GM12874 (cell line): ENCODE results near the gene MGAT4B.

Experiments used
- CTCF ChIP-seq: IDR thresholded peaks from 2 replicates; pipeline ENCODE4 v1.5.1; 2011; ENCODE audit warnings: low read depth, mild to moderate bottlenecking, control low read depth, low read length, moderate library complexity; ENCODE audit not compliant: insufficient read depth

Gene MGAT4B

DNA sequence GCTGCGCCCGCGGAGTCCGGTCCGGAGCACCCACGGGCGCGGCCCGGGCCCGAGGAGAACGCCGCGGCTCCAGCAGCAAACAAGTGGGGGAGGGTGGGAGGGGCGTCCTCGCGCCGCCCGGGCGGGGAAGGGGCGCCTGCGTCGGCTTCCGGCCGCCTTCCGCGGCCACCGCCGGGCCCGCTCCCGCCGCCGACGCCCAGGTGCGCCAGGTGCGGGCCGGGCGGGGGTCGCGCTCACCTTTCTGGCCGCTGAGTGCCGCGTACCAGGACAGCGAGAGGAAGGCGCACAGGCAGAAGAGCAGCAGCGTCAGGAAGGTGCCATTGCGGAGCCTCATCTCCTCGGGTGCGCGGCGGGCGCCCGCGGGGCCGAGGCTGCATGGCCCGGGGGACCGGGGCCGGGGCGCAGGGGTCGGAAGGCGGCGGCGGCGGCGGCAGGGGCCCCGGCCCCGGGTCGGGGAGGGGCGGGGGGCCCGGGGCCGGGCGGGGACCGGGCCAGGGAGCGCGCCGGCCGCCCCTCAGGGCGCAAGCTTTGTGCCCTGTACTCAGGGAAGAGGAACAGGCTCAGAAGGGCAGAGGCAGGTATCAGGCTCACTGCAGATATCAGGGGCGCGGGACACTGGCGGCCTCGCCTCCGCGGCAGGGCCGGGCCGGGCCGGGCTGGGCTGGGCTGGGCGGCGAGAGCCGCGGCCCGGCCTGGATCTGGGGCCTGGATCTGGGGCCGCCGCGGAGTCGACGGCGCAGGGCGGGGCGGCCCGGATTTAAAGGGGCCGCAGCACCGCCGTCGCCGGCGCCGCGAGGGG, at the start of gene MGAT4B:
TSS of gene MGAT4B (minus strand) at position 617 of the 799 bp plus-strand sequence. CDS start at position 334, 283 bp downstream.
- no peak for TF ChIP-seq CTCF

DNA sequence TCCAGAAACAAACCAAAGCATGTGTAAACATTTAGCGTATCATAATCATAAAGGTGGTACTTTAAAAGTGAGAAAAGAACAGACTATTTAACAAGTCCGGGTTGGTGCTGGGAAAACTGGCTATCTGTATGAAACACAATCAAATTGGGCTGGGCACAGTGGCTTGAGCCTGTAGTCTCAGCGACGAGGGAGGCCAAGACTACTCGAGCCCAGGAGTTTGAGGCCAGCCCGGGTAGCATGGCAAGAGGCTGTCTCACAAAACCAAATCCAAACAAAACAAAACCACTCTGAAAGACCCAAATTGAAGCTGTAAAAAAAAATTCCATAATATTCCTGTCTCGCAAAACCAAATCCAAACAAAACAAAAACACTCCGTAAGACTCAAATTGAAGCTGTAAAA, 47.7 kb upstream of the MGAT4B start:
- no peak for TF ChIP-seq CTCF

DNA sequence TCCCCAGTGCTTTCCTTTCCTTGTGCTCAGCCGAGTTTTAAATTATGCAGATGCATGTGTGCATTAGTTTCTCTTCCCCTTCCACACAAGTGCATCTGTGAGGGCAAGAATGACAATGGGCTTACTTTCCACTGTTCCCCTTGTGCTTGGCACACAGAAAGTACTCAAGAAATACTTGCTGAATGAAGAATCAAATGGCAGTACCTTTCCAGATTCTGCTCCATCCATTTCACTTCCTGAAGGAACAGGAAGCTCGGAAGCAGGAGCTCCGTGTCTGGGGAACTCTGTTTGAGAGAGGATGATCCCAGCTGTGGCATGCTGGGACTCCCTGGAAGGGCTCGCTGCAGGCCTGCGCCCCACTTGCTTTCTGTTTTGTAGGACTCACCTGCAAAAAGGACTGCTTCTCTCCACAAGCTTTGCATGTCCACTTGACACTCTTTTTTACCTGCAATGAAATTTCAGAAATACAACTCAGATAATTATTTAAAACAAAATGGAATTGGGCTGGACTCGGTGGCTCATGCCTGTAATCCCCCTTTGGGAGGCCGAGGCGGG, 46.4 kb upstream of the MGAT4B start:
- no peak for TF ChIP-seq CTCF

GRCh38 chr5:179841621-179842020, 35.0 kb upstream of the MGAT4B start:
- no peak for TF ChIP-seq CTCF

DNA sequence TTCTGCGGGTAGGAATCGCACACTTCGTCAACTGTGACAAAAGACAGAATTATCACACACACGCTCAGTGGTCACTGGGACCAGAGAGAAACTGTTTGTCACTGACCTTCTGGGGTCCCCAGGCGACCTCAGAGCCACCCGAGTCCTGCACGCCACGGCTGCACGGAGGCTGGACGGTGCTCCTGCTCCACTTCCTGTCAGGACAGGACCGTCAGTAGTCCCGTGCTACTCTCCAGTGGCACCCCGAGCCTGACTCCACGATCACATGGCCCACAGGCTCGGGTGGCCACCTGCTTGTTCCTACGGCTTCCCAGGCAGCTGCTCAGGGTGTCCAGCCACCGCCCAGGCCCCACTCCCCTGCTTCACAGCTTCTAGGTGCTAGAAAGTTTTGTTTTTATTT, 34.1 kb upstream of the MGAT4B start:
- TF ChIP-seq CTCF: no peak

- no peak for TF ChIP-seq CTCF
Measured at GRCh38 chr5:179840321-179840720, 33.7 kb upstream of the MGAT4B start.

GRCh38 chr5:179839328-179840256, 32.9 kb upstream of the MGAT4B start:
- TF ChIP-seq CTCF: no peak
